H7 (cell line): ENCODE measurements around the gene PLET1. TPM values are rescaled to one million over a fixed set of nuclear protein-coding genes. Genes with fewer than 3 reads are reported as not detected.

Experiments
- DNase-seq: peaks from one replicate; pipeline ENCODE4 v3.0.0; 2012
- H3K27me3 ChIP-seq: 2 replicates; pipeline ENCODE4 v1.6.0; 2011; ENCODE audit warnings: mild to moderate bottlenecking, low read length; ENCODE audit not compliant: control insufficient read depth, insufficient read depth
- H3K36me3 ChIP-seq: replicated peaks from 2 replicates; pipeline ENCODE4 v1.5.1; 2011; ENCODE audit warnings: low read length; ENCODE audit not compliant: control insufficient read depth, insufficient read depth
- H3K4me3 ChIP-seq: 2 replicates; pipeline ENCODE4 v1.5.1; 2011; ENCODE audit warnings: low read depth, mild to moderate bottlenecking, control low read depth, low read length, moderate library complexity; ENCODE audit not compliant: insufficient read depth
- total RNA-seq: library from RNA; depleted of rRNA; stranded (reverse); fragments of >200 nt; shearing (Covaris generic); gene quantifications from 2 replicates; pipeline ENCODE4 v1.2.3, GENCODE V29; 2014

Gene PLET1
- total RNA-seq, 1 experiment from 2014 or later = not detected

GRCh38 chr11:112273066-112273465 lies 12.4 kb upstream of the PLET1 start:
- no peak for DNase-seq
- Histone ChIP-seq H3K27me3 (no peaks in the 10 kb centered on the region), H3K36me3 (no peaks in the 10 kb centered on the region), H3K4me3 (no peak overlapping the region)

- H3K36me3 ChIP-seq = no peaks in the 10 kb centered on the region
- no peak overlapping the region for H3K4me3 ChIP-seq
- H3K27me3 ChIP-seq = no peaks in the 10 kb centered on the region; the same call in 1 of the 2 replicates
- DNase-seq = no peak
These were observed 10.6 kb upstream of the PLET1 start for GRCh38 chr11:112271242-112271641.

DNA sequence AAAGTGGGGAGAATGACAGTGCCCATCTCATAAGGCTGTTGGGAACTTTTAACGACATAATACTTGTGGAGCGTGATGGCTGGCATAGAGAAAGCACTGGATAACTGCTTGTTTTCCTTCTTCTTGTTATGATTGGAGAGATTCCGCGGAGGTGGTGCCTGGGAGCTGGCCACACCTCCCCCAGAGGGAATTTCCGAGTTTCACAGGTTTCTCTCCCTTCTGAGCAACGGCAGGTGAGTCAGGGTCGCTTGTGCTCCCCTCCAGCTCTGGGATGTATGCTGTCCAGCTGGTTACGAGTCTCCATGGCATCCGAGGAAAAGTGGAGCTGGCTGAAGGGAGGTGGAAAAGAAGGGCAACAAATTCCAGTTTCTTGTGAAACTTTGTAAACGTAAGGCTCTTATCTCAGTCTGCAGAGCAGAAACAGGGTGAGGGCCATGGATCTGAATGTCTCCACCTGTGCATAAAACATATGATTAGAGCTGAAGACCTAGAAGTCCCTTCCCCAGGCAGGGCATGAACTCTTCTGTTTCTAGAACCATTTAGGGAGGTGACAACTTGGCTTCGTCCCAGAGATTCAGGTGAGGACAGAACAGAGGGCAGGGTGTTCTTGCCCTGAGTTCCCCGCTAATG lies 10.0 kb upstream of the PLET1 start:
- Histone ChIP-seq H3K27me3 (no peaks in the 10 kb centered on the region; the same call in 1 of the 2 replicates), H3K36me3 (no peaks in the 10 kb centered on the region), H3K4me3 (no peak overlapping the region)
- DNase-seq = peak; percentile 68

DNA sequence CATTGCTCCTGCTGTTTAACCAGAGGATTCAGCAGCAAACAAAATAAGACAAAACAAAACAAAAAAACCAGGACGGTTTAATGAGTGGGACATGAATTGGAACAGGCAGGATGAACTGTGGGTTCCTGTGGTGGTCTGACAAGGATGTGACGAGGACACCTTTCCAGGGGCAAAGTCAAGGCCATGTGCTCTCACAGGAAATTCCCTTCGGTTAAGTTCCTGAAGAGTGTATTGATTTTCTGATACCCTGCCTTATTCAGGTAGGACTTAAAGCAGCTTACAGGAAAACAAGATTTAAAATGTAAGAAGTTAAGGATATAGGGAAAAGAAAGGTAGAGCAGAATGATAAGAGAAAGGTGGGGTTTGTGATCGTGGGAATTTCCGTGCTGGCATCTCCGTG lies 8.5 kb upstream of the PLET1 start:
- Histone ChIP-seq H3K36me3 (no peaks in the 10 kb centered on the region), H3K27me3 (no peaks in the 10 kb centered on the region; the same call in 1 of the 2 replicates), H3K4me3 (no peak overlapping the region)
- no peak for DNase-seq

GRCh38 chr11:112268406-112268805 lies 7.7 kb upstream of the PLET1 start:
- H3K4me3 ChIP-seq = no peak overlapping the region
- H3K27me3 ChIP-seq = no peaks in the 10 kb centered on the region; the same call in 1 of the 2 replicates
- H3K36me3 ChIP-seq = no peaks in the 10 kb centered on the region
- no peak for DNase-seq

DNA sequence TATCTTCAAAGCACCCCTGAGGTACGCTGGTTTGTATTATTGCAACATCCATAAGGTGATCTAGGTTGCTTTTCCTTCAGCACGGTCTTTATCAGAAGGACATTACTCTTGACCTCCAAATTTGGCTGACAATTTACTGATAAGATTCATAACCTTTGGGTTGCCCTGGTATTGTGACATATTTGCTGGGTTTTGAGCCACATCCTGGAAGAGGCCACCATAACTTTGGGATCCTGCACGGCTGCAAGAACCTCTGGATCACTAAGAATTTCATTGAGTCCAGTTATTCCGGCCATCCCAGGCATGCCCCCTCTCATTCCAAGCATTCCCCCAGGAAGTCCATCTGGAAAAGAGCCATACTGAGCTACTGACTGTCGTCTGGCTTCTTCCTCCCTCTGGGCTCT lies 6.5 kb upstream of the PLET1 start:
- no peak for DNase-seq
- no peaks in the 10 kb centered on the region for H3K36me3 ChIP-seq
- H3K4me3 ChIP-seq = no peak overlapping the region
- H3K27me3 ChIP-seq = no peaks in the 10 kb centered on the region; the same call in 1 of the 2 replicates

DNA sequence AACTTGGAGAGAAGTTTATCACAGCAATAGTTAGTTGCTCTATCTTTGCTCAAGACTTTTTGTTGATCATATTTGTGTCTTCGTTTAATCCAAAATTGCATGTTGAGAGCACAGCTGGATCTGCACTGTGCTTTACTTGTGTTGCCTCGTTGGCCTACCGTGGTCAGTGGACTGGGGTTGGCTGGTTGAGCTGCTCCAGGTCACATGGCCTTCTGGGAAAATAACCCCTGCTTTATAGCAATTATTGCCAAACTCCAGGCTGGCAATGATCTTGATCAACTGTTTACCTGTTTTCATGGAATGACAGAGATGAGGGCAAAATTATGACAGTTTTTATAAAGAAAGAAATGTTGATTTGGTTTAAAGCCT lies 5.7 kb upstream of the PLET1 start:
- Histone ChIP-seq H3K27me3 (no peaks in the 10 kb centered on the region; the same call in 1 of the 2 replicates), H3K36me3 (no peaks in the 10 kb centered on the region), H3K4me3 (no peak overlapping the region)
- DNase-seq = no peak

GRCh38 chr11:112265659-112266409 lies 5.2 kb upstream of the PLET1 start:
- Histone ChIP-seq H3K4me3 (no peak overlapping the region), H3K27me3 (no peaks in the 10 kb centered on the region; the same call in 1 of the 2 replicates), H3K36me3 (no peaks in the 10 kb centered on the region)
- no peak for DNase-seq

- no peak for DNase-seq
- Histone ChIP-seq H3K27me3 (no peaks in the 10 kb centered on the region), H3K36me3 (no peaks in the 10 kb centered on the region), H3K4me3 (no peak overlapping the region)
These were observed 5.5 kb downstream of the PLET1 start for GRCh38 chr11:112255067-112255720.

DNA sequence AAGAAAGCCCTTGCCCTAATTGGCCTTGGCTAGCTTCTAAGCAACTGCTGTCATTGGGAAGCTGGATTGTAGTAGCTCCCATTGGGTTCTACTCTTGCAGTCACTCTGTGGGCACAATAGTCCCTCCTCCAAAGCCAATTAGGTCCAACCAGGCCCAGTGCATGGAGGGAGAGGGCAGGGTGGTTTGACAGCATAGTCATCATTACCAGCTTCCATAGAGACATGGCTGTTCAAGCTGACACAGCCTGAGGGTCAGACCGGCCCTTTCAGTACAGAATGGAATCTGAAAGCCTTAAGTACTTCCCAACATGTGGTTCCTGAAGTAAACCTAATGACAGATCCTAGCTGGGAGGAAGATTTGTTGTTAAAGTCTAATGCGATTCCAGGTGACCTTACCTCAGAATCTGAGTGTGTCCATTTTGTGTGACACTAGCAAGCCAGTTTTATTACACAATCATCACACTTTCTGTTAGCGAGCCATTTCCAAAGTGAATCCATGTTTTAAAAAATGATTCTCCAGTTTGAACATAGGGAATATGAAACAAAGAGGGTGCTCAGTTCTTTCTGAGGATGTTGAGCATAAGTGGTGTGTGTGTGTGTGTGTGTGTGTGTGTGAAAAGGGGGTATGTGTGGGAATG lies 6.9 kb downstream of the PLET1 start:
- no peak overlapping the region for H3K4me3 ChIP-seq
- no peaks in the 10 kb centered on the region for H3K27me3 ChIP-seq
- H3K36me3 ChIP-seq = no peaks in the 10 kb centered on the region
- no peak for DNase-seq

GRCh38 chr11:112249871-112250610 lies 10.6 kb downstream of the PLET1 start:
- Histone ChIP-seq H3K27me3 (no peaks in the 10 kb centered on the region), H3K4me3 (no peak overlapping the region), H3K36me3 (no peaks in the 10 kb centered on the region)
- DNase-seq = no peak

DNA sequence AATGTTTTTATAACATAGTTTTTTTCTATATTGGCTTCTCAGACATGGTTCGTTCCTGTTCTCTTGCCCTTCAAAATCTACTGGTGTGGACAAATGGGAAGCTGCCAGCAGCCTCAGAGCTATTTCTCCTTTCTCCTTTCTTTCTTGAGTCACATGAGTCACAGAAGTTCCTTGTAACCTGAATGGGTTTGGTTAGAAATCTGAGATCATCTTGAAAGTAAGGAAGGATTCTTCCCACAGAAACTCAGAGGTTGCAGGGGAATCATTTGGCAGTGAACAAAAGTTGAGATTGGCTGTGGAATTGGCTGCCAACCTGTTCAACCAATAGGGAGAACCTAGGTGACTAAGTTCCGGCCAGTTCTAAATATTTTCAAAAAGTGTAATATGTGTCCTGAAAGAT lies 12.5 kb downstream of the PLET1 start:
- Histone ChIP-seq H3K36me3 (no peaks in the 10 kb centered on the region), H3K4me3 (no peak overlapping the region), H3K27me3 (no peaks in the 10 kb centered on the region)
- no peak for DNase-seq

DNA sequence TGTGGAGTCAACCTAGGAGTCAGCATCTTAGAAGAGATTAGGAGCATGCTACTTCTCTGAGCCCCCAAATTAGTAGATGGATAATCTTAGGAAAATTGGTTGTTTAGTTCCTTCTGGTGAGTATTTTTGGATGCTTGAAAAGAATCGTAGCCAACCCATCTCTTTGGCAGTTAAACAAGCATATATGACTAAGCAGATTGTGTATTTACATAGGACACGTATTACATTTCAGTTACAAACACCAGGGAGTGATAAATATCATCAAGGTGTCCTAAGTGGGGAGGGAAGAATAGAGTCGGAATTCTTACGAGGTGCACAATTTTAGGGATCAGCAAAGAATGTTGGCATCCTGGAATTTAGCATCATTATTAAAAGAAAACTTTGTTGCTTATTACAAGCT lies 13.5 kb downstream of the PLET1 start:
- no peak for DNase-seq
- Histone ChIP-seq H3K36me3 (no peaks in the 10 kb centered on the region), H3K4me3 (no peak overlapping the region), H3K27me3 (no peaks in the 10 kb centered on the region)

GRCh38 chr11:112241486-112241885 lies 19.2 kb downstream of the PLET1 start:
- Histone ChIP-seq H3K27me3 (no peaks in the 10 kb centered on the region), H3K4me3 (no peak overlapping the region), H3K36me3 (peaks cover 6% of the 10 kb centered on the region)
- DNase-seq = no peak
